ENCODE data around the gene PRCC.

- TF ChIP-seq L3MBTL2 (conservative IDR thresholded peaks at IDR 0.05) (no peak), ELF4 (IDR thresholded peaks at IDR 0.05) (no peak), TARDBP (IDR thresholded peaks at IDR 0.05) (no peak)
Measured at GRCh38 chr1:156743367-156744302, 23.7 kb upstream of the PRCC start.
